ENCODE data around the gene TRIM10.

TRIM10 gene, protein sequence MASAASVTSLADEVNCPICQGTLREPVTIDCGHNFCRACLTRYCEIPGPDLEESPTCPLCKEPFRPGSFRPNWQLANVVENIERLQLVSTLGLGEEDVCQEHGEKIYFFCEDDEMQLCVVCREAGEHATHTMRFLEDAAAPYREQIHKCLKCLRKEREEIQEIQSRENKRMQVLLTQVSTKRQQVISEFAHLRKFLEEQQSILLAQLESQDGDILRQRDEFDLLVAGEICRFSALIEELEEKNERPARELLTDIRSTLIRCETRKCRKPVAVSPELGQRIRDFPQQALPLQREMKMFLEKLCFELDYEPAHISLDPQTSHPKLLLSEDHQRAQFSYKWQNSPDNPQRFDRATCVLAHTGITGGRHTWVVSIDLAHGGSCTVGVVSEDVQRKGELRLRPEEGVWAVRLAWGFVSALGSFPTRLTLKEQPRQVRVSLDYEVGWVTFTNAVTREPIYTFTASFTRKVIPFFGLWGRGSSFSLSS

DNA sequence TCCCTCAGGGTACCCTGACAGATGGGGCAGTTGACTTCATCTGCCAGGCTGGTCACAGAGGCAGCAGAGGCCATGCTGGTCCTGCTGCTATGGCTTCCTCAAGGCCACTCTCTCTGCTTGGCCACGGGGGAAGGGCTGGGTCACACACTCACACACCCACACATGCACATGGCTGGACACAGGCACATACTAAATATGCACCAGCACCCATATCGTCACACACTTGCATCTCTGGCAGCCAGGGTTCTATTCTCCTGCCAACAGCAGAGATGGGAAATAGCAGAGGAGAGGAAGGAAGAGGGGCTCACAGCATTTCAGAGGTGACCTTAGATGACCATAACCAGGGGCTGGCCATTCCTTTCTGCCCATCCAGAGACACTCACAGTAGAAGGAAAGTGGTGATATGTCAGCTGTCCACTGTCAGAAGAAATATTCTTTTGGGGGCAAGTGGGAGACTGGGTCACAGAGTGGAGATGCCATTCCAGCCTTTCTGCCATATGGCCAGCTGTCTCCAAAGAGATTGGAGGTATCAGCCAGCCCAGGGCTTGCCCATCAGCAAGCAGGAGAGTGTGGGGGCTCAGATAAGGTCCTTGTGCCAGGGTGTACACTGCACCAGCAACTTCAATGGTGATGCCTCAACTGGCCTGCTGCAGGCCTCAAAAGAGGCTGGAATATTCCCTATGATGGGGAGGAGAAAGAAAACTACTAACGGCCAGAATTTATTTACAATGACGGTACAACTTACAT lies at the start of gene TRIM10:
Gene TRIM10, minus strand, starts transcription at position 427 of the 747 bp plus-strand sequence. Its CDS starts 353 bp downstream, at position 74.
- in situ Hi-C loops (cut with HindIII; ENCODE audit: low pct_ligation_motif_present, low pct_unique_long_range_greater_than_20kb, low sequenced_read_pairs), result no loop called here
- DNase-seq, result no peak

DNA sequence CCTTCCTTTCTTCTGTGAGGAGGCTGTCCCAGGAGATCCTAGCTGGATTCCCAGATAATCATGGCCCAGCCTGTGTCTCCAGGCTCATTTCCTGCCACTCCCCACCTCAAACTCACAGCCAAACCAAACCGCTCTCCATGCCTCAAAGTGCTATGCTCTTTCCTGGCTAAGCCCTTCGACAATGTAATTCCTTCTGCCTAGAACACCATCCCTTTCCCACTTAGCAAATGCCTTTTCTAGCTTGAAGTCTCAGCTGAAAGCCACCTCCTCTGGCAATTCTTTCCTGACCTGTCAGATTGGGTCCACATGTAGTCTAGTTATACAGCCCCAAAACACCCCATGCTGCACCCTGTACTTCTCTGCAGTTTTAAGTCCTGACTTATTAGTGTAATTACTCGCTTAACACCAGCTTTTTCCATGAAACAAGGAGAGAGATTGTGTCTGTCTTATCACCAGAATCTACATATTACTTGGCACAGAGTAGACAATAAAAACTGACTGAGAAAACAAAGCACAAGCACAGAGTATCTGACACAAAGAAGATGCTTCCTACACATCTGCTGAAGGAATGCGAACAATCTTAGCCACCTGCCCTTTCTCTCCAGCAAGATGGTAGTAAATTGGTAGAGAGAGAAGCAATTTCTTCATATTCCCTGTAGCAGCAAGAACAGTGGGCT lies 46.7 kb upstream of the TRIM10 start:
- DNase-seq, result no peak
- in situ Hi-C loops (cut with HindIII; ENCODE audit: low pct_ligation_motif_present, low pct_unique_long_range_greater_than_20kb, low sequenced_read_pairs), result no loop called here

DNA sequence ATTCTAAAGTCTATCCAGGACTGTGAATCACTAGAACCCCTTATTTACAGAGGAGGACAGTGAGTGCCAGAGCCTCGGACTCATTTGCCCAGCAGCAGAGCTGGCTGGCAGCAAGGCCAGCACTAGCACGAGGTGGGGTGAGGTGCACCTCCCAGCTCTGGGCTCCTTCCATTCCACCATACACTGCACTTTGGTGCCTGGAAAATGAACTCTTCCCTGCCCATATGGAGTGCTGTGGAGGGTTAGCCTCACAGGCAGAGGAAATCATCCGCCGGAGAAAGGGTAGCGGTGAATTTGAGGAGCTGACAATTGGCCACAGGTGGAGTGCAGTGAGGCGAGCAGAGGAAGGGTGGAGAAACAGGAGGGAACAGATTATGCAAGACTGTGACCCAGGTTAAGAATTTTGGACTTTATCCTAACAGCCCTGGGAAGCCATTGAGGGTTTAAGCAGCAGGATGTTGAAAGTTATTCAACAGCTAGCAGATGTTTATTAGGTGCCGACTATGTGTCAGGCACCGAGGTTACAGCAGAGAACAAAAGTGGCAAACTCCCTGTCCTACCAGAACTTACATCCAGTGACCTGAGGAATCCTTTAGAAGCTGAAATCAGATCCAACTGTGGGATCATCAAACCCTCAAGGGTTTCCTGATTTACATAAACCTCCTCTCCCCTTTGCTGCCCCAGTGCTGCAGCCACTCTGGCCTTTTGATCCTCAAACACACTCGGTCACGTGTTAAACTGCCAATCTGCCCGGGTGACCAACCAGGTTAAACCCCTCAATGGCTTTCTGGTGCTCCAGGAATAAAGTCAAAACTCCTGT lies 46.0 kb upstream of the TRIM10 start:
- in situ Hi-C loops (cut with HindIII; ENCODE audit: low pct_ligation_motif_present, low pct_unique_long_range_greater_than_20kb, low sequenced_read_pairs), result no loop called here
- peak; percentile 11 for DNase-seq

DNA sequence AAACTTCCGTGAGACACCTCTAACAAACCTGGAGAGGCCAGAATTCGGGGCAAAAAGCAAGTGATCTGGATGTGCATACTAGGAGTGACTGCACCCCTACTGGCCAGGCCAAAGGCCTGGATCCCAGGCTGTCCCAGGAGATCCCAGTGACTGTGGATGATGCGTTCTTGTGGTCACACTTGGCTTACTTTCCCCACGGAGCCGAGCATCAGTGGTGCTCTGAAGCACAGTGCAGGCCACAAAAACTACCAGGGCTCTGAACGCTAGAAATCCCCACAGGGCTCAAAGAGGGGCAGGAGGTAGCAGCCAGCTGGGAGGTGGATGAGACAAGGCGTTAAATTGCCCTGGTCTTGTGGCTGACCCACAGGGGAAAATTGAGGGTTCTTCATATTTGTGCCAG lies 45.1 kb upstream of the TRIM10 start:
- DNase-seq, result peak; percentile 50
- in situ Hi-C loops (cut with HindIII; ENCODE audit: low pct_ligation_motif_present, low pct_unique_long_range_greater_than_20kb, low sequenced_read_pairs), result no loop called here

DNA sequence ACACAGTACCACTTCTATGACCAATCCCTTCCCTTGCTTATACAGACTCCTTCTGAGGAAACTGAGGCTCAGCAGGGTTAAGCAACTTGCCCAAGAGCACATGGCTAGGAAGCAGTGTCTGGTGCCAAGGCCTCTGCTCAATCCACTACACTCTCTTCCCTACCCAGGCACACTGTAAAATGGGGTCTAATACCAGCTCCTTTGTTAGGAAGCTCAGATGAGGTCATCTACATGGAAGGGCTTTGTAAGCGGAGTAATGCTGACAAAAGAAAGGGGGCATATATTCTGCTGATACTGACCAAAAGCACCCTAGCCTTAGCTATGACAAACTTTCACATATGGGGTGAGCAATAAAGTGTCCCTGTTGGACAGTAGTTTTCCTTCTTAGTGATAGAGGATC lies 43.1 kb upstream of the TRIM10 start:
- in situ Hi-C loops (cut with HindIII; ENCODE audit: low pct_ligation_motif_present, low pct_unique_long_range_greater_than_20kb, low sequenced_read_pairs), result no loop called here
- DNase-seq, result no peak

DNA sequence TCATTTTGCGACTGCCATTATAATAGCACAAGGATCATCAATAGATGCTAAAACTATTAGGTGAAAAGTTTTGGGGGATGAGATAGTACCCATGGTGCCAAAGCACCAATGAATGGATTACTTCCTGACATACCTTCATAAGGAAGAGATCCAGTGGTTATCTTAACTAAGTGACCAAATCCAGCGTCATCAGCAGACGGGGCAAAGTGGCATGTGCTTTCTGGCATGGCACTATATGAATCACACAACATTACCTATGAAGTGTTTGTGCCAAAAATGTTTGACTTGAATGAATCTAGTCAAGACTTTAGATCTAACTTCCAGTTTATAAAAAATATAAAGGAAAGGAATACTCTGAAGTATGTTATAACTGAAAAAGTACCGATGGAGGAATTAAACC lies 41.4 kb upstream of the TRIM10 start:
- in situ Hi-C loops (cut with HindIII; ENCODE audit: low pct_ligation_motif_present, low pct_unique_long_range_greater_than_20kb, low sequenced_read_pairs), result no loop called here
- DNase-seq, result no peak

DNA sequence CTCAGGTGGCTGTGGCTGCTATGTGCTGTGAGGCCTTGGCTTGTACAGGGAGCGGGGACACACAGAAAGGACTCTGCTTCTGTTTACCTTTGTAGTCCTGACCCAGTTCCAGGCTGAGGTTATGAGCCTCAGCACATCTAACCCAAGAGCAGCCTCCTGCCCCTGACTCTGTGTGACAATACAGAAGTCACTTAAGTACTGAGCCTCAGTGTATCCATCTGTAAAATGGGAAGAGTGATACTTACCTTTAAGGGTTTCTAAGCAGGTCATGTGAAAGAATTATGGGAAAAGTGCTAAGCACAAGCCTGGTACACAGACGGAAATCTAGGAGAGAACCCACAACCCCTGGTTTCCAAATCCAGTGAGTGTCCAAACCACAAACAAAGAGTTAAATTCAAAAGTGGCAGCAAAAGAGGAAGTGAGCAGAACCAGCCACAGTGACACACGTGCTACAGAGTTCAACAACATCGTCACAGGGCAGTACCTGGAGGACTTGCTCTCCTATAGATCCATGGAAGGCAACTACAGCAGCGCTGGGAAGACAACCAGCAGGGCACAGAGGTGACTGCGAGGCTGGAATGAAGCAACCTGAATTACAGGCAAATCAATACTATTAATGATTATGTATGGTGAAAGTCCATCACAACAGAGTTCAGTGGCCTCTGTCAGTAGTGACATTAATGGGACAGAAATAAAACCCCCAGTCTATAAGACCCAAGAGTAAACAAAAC lies 39.7 kb upstream of the TRIM10 start:
- in situ Hi-C loops (cut with HindIII; ENCODE audit: low pct_ligation_motif_present, low pct_unique_long_range_greater_than_20kb, low sequenced_read_pairs), result no loop called here
- no peak for DNase-seq

DNA sequence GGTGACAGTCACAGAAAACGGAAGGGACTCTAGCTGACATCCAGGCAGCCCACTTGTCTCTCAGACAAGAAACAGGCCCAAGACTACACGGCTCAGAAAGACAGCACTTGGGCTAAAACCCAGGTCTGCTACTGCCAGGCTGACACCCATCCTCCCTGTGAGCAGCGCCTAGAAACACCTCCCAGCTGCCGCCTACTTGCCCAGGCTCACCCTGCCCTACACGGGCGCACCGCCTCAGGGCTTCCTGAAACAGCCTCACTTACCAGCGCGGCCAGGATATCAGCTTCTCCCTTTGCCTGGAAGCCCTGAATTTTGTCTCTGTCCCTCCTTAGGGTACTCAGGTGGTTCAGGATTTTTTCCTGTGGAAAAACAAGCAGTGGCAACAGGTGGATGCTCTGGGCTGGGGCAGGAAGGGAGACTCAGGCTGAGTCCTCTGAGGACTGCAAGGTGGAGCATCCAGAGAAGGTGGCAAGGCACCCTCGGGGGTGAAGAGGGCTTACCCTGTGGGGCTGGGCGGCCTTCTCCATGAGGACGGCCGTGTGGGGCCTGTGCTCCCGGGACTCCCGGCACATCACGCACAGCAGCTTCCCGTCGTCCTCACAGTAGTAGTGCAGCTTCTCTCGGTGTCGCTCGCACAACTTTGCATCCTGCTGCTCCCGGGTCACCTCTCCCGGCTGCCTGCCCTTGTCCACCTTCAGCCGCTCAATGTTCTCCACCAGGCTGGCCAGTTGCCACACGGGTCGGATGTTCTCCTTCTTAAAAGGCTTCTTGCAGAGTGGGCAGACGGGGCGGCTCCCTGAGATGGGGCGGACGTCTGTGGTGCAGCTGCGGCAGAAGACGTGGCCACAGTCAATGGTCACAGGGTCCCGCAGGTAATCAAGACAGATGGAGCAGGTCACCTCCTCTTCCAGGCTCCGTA lies 37.4 kb upstream of the TRIM10 start:
- in situ Hi-C loops (cut with HindIII; ENCODE audit: low pct_ligation_motif_present, low pct_unique_long_range_greater_than_20kb, low sequenced_read_pairs), result no loop called here
- no peak for DNase-seq

DNA sequence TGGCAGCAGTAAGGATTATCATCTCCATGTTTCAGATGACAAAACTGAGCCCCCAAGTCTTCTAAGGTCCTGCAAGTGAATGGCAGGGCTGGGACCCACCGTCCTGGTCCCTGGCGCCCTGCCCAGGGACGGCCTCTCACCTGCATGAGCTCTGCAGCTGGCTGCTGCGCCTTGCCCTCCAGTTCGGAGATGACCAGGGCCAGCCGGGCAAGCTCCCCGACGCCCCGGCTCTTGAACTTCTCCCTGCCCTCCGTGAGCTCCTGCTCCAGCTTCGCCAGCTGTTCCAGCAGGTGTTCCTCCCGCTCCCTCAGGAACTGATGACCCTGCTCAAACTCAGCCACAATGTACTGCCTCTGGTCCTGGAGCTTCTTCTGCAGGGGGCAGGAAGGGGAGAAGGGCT lies 35.4 kb upstream of the TRIM10 start:
- in situ Hi-C loops (cut with HindIII; ENCODE audit: low pct_ligation_motif_present, low pct_unique_long_range_greater_than_20kb, low sequenced_read_pairs), result no loop called here
- no peak for DNase-seq

DNA sequence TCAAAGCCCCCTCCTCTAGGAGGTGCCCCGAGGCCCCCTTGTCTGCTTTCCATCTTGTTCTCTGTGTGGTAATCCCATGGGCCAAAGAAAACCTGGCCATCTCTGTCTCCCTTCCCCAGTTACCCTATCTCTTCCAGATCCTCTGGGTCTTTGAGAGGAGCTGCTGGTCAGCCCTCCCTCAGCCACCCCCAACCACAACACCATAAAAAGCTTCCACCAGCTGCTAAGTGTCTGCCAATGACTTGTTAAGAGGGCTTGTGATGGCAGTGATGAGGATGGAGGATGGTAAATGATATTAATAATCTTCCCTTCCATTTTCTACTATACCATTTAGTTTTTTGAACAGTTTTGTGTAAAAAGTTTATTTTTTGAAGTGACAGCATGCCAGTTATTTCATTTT lies 34.9 kb upstream of the TRIM10 start:
- in situ Hi-C loops (cut with HindIII; ENCODE audit: low pct_ligation_motif_present, low pct_unique_long_range_greater_than_20kb, low sequenced_read_pairs), result no loop called here

DNA sequence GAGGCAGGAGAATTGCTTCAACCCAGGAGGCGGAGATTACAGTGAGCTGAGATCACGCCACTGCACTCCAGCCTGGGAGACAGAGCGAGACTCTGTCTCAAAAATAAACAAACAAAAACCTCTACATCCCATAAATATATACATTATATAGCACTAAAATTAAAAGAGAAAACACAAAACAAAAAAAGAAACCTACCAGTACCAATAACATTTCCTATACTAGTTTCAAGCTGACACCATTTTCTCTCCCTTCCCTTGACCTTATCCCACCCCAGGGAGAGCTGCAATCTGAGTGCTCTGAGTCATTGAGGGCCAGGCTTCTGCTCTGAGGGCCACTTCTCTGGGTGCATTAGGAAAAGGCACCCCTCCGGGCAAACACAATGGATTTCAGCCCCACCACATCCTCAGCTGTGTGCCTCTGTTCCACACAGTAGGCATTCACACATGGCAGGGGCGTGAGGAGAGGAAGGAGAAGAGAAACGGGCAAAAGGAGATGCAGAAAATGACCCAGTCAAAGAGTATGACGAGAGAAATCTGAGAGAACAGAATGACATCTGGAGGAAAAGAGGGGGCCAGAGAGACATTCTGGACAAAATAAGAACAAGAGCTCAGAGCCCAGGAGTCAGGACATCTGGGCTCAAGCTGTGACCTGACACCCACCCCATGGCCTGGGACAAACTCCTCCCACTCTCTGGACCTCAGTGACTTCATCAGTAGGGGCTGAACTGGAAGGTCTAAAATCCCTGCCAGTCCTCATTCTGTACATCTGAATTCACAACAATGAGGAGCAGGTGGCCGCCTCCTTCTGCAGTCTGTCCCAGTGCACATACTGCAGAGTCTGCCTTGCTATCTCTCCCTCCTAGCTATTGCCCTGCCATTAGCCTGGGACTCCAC lies 34.0 kb upstream of the TRIM10 start:
- no peak for DNase-seq
- in situ Hi-C loops (cut with HindIII; ENCODE audit: low pct_ligation_motif_present, low pct_unique_long_range_greater_than_20kb, low sequenced_read_pairs), result no loop called here

More for the DNA sequence above, 34.9 kb upstream of the TRIM10 start:
- DNase-seq, result no peak

DNA sequence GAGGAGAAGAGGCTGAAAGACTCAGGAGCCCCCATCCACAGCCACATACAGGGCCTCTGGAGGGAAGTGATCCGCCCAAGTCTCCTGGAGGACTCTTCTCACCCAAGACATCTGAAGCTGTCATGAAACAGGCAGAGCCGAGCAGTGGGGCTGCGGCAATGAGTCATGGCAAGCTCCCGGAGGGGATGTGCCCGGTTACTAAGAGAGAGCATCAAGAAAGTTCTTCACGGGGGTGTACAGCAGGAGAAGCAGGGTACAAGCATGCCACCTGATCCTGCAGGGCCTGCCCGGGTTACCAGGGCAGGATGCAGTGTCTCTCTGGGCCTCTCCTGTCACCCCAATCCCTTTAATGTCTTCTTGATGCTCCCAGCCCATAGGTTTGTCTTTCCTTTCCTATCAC lies 31.1 kb upstream of the TRIM10 start:
- in situ Hi-C loops (cut with HindIII; ENCODE audit: low pct_ligation_motif_present, low pct_unique_long_range_greater_than_20kb, low sequenced_read_pairs), result no loop called here
- DNase-seq, result no peak

DNA sequence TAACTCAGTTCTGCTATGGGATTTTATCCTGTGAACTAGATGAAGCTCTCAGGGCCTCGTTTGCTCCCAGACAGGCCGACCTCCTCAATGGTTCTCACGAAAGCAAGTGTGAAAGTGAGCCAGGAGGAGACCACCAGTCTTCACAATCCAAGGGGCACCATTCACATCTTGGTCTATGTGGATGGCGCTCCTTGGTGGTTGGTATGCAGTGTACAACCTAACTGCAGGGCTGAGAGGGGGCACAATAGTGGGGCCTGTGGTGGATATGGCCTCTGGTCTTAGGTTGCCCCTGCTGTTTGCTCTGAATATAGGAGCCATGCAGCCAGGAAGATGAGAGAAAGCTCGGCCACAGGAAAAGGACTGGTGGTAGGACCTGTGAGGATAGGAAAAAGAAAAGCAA lies 27.5 kb upstream of the TRIM10 start:
- in situ Hi-C loops (cut with HindIII; ENCODE audit: low pct_ligation_motif_present, low pct_unique_long_range_greater_than_20kb, low sequenced_read_pairs), result no loop called here
- no peak for DNase-seq

DNA sequence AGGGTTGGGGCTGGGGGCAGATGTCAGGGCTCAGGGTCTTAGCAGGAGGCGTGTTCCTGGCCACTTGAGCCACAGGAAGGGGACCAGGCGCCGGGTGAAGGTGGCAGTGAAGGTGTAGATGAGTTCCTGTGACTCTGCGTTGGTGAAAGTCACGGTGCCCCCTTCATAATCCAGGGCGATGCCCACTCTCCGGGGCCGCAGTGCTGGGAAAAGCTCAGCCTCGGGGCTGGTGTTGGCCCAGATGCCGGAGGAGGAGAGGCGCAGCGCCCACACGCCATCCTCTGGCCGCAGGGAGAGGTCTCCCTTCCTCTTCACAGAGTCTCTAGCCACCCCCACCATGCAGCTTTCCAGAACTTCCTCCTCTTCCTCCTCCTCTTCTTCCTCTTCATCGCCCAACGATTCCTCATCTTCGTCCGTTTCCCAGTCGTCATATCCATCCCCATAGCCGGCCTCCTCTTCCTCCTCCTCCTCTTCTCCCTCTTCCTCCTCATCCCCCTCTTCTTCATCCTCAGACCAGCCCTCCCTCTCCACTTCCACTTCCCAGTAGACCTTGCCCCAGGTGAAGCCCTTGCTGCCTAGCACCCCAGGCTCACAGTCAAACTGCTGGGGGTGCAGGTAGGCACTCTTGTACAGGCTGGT lies 25.0 kb upstream of the TRIM10 start:
- DNase-seq, result no peak
- in situ Hi-C loops (cut with HindIII; ENCODE audit: low pct_ligation_motif_present, low pct_unique_long_range_greater_than_20kb, low sequenced_read_pairs), result no loop called here

DNA sequence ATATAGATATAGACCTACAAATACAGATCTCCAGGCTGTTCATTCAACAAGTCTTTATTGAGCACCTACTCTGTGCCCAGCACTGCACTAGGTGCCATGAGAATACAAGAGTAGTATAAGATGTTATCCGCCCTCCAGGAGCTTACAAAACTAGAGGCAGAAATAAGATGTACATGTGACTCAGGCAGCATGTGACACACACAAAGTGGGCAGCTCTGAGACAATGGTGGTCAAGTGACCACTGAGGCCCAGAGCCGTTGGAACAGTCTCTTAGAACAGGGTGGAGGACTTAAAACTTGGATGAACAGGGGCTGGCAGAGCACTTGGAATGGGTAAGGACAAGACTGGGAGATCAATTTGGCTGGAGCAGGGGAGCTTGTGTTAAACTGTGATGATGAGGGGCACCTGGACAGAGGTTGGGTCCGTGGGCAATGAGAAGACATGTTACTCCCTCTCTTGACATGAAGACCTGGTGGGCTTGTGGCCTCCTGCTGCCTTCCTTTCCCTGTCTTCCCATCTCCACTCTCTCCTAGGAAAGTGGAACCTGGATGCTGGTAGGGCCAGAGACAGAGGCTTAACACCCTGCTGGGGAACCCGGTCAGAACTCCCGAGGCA lies 23.5 kb upstream of the TRIM10 start:
- in situ Hi-C loops (cut with HindIII; ENCODE audit: low pct_ligation_motif_present, low pct_unique_long_range_greater_than_20kb, low sequenced_read_pairs), result no loop called here
- no peak for DNase-seq

Data from ACHN (cell line).